HG03558 (cell line): ENCODE measurements around the gene CCDC107.
A peak's percentile ranks its signal among the peaks of the same experiment; 100 is the strongest.
"Not testable (repeated sequence)": the region's sequence is repeated elsewhere in the genome, so short reads cannot be mapped to it uniquely, and the experiment has no call there.

Experiments
- ATAC-seq: cut with Tn5 transposase; IDR thresholded peaks from one replicate; pipeline ENCODE4 v1.9.1; 2021; ENCODE audit warnings: moderate number of reproducible peaks; ENCODE audit not compliant: unreplicated experiment; ENCODE audit errors: extremely low read depth

CCDC107 gene

DNA sequence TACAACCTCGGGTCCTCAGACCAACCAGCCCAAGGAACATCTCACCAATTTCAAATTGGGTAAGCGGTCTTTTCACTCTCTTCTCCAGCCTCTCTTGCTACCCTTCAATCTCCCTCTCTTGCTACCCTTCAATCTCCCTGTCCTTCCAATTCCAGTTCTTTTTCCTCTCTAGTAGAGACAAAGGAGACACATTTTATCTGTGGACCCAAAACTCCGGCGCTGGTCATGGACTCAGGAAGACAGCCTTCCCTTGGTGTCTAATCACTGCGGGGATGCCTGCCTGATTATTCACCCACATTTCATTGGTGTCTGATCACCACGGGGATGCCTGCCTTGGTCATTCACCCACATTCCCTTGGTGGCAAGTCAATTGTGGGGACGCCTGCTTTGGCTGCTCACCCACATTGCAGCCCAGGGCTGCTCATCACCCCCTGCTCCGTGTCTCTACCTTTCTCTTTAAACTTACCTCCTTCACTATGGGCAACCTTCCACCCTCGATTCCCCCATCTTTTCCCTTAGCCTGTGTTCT is 20.6 kb upstream of the CCDC107 start:
- not testable (repeated sequence) for ATAC-seq

DNA sequence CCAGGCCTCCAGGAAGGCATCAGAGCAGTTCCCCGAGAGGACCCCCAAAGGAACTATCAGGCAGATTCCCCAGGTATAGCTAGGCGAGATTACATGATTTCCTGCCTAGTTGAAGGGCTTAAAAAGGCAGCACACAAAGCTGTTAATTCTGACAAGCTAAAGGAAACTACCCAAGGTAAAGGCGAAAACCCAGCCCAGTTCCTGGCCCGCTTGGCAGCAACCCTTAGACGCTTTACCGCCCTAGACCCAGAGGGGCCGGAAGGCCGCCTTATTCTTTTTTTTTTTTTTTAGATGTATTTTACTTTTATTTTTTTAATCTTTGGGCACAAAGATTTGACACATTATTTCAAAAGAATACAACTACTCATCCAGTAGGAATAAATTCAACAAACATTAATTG is 19.3 kb upstream of the CCDC107 start:
- ATAC-seq, result not testable (repeated sequence)

DNA sequence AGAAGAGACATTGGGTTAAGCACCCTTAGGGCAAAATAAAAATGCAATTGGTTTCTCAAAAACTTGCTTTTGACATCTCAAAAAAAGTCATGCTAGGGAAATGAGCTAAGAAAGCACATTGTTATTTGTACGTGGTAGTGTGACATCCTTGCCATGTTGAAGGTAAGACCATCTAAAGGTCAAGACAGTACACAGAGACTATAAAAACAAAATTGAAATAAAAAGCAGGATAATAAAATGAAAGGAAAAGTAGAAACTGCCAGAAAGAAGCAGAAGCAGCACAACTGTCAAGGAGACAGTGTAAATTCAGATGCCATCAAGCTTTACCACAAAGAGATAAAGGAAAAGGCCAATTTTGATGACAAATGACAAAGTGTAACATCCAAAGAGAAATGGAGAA is 18.9 kb upstream of the CCDC107 start:
- not testable (repeated sequence) for ATAC-seq

DNA sequence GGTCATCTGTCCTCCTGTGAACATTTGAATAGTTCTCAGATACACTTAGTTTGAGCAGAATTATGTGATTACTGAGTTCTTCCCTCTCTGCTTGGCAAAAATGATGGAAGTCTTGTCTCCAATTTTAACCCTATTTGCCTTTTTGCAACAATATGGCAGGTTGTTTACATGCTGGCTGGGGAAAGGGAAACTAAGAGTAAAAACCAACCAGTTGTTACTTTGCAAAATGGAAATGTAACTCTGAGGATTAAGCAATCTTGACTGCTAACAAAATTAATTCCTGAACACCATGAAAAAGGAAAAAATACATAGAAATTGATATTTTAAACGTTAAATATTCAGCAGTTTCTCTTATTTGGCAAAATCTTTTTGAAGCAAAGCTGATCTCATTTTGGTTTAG is 18.5 kb upstream of the CCDC107 start:
- ATAC-seq, result no peak

DNA sequence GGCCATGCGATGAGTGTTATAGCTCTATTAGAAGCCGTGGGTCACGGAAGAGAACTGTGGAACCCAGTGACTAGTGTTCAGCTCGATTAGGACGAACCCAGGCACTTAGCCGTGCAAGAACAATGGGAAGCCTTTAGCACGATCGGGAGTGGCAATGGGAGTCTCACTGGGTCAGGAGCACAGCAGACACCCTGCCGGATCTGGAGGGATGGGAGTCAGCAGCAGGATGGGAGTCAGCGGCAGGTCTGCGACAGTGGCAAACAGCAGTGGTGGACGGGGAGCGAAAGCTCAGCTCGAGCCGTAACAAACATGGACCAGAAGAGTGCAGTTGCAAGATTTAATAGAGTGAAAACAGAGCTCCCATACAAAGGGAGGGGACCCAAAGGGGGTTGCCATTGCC is 17.7 kb upstream of the CCDC107 start:
- not testable (repeated sequence) for ATAC-seq

DNA sequence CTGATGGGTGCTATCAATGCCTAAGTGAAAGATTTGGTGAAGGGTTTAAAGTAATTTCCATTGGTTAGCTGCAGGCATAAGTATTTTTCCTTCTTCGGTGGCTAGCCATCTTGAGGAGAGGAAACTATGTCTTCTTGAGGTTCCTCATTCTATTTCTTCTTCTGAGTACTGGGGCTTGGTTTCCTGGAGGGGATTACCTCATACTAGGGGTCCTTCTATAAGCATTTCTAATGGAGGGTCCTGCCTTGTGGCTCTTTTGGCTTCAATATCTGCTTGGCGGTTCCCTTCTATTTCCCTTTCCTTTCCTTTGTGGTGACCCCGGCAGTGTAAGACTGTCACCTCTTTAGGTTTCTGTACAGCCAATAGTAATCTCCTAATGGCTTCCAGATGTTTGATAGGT is 16.6 kb upstream of the CCDC107 start:
- ATAC-seq, result not testable (repeated sequence)

DNA sequence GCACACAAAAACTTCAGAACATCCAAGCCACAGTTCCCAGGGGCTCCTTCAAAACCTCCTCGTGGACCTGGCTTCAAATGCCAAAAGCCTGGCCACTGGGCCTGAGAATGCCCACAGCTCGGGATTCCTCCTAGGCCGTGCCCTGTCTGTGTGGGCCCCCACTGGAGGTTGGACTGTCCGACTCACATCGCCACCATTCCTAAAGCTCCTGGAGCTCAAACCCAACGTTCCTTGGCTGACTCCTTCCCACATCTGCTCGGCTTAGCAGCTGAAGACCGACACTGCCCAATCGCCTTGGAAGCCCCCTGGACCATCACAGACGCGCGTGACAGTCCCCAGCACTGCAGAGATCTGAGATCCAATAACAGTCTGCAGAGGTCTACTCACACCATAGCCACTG is 15.0 kb upstream of the CCDC107 start:
- no peak for ATAC-seq

DNA sequence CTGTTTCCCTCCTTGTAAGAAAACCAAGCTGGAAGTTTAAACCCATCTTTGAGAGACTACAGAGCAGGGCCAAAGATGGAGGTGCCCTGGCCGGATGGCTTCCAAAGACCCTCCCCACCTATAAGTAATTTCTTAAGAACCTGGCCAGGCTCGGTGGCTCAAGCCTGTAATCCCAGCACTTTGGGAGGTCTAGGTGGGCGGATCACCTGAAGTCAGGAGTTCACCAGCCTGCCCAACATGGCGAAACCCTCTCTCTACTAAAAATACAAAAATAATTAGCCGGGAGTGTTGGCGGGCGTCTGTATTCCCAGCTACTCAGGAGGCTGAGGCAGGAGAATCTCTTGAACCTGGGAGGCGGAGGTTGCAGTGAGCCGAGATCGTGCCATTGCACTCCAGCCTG is 12.4 kb upstream of the CCDC107 start:
- ATAC-seq, result not testable (repeated sequence)

DNA sequence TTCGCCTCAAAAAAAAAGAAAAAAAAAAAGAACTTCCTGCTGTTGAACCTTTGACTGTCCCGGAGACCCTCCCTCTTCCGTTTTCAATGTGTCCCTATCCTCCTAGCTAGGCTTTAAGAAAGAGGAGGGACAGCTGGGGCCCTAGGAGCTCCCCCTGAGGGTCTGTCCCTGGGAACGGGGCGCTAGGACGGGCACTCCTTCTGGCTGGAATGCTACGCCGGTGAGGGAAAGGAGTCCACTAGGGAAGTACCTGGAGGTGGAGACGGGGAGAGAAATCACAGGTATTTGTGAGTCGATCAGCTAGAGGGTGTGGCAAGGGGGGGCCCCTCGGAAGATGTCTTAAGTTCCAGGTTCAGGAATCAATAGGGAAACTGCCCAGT is 11.9 kb upstream of the CCDC107 start:
- no peak for ATAC-seq

DNA sequence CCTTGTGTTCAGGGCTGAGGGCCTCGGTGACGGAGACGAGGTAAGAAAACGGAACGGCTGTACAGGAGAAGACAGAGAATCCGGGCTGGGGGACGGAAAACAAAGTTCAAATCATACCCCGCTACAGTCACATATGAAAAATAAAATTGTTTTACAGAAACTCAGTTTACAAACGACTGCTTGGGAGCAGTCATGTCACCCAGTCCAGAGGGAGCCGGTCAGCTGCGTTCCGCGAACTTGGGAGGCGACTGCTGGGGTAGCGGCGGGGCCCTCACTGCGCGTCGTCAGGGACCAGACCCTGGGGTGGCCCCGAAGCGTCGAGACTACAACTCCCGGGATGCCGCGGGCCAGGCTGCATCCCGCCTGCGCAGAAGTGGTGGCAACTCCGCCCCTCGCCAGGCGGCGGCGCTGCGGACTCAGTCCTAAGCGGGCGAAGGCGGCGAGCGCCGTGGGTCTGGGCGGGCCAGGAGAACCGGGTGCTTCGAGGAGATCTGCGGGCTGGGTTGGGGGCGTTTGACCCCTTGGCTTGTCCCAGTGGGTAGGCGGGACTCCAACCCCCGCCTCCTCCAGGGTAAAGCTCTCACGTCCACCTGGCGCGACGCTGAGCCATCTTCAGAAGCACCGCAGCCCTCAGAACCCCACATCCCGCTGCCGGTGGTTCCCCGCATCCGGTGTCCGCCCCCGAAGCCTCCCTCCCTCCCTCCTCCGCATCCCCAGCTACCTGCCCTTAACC is 11.4 kb upstream of the CCDC107 start:
- peak; percentile 56 for ATAC-seq

DNA sequence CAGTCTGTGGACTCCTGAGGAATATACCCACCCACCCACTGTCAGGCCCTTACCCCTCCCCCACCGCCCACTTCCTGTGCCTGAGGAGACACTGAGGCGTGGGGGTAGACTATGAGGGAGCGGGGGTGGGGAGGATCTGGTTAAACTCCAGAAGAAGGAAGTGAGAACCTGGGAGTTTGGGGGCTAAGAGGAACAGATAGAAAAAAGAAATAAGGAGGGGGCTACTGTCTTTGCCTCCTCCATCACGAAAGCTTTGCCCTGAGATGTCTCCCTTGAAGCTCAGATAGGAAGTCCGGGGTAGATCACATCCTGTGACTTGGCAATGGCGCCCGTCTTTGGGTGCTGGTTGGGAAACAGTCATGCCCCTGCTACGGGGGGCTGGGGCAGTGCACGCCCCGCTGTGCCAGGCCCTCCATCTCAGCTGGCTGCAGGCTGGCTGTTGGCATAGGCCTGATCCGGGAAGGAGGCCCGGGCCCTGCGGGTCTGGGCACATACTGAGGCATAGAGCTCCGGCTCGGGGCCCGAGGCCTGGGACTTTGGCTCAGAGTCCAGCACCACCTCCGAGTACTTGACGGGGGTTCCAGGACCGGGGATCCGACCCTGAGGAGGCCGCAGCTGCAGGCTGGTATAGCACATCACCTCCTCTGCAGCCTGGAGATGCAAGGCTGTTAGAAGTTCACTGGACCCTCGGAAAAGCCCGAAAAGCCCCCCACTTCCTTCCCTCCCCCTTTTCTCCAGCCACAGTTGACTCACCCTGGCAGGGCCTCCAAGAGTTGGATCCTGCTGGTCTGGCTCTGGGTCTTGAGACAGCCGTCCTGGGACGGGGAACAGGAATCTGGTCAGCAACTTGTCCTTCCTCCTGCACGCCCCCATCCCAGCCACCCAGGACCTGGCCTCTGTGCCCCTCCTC is 8.4 kb upstream of the CCDC107 start:
- ATAC-seq, result no peak

DNA sequence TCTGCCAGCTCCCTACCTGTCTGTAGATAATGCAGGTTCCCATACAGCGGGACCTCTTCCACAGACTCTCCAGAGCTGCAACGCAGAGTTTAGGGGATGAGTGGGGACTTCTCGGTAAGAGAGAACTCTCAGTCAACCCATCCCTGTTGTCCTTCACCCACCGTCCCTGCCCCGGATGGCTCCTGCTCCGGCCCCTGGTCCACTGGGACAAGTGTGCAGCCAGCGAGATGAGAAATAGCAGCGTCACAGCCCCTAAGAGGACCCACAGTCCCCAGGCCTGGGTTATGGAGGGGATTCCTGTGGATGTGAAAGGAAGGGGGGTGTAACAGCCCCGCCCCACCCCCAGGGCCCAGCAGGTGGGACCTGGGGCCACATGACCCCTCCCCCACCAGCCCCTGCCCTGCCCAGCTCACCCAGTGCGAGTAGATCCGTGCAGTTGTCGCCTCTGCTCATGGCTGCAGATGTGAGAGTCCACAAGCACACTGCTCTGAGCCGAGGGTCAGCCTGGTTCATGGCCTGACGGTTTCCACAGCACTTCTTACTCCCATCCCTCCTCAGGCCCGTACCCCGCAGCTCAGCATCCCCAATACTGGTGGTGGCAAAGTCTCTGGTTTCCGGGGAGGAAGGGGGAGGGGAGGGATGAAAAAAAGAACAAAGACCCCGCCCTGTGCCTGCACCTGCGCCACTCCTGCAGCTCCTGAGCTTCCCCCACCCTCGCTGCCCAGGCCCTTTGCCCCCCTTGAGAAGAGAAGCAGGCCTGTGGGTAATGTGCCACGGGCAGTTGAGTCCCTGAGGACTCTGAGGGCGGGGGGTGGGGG is 7.5 kb upstream of the CCDC107 start, which contains the start of gene SIT1:
Gene SIT1, minus strand, starts transcription at position 591 of the 818 bp plus-strand sequence. Its CDS starts 78 bp downstream, at position 513.
- ATAC-seq, result no peak

DNA sequence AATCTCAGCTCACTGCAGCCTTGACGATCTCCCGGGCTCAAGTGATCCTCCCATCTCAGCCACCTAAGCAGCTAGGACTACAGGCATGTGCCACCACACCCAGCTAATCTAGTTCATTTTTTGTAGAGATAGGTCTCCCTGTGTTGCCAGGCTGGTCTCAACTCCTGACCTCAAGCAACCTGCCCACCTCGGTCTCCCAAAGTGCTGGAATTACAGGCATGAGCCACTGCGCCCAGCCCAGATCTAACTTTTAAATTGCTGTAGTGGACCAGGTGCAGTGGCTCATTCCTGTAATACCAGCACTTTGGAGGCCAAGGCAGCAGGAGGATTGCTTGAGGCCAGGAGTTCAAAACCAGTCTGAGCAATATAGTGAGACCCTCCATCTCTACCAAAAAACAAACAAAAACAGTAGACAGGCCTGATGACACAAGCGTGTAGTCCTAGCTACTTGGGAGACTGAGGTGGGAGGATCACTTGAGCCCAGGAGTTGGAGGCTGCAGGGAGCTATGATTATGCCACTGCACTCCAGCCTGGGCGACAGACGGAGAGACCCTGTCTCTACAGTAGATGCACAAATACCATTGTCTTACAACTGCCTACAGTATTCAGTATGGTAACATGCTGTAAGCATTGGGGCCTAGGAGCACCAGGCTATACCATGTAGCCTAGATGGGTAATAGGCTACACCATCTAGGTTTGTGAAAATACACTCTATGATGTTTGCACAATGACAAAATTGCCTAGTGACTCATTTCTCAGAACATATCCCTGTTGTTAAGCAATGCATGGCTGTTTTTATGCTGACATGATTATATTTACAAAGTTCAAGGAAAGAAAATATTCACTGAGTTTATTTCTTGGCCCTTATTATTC is 5.9 kb upstream of the CCDC107 start:
- no peak for ATAC-seq

DNA sequence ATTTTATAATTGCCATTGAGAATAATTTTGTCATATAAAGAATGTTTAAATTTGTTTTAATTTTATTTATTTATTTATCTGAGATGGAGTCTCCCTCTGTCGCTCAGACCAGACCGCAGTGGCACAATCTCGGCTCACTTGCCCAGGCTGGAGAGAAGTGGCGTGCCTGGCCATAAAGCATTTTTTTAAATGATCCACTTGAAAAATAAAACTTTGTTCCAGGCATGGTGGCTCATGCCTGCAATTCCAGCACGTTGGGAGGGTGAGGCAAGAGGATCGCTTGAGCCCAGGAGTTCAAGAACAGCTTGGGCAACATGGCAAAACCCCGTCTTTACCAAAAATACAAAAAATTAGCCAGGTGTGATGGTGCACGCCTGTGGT is 5.3 kb upstream of the CCDC107 start:
- no peak for ATAC-seq

DNA sequence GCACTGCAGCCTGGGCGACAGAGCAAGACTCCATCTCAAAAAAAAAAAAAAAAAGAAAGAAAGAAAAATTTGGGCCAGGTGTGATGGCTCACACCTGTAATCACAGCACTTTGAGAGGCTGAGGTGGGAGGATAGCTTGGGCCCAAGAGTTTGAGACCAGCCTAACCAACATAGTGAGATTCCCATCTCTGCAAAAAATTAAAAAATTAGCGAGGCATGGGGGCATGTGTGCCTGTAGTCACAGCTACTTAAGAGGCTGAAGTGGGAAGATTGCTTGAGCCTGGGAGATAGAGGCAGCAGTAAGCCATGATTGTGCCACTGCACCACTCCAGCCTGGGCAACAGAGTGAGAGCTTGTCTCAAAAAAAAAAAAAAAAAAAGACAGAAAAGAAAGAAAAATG is 4.5 kb upstream of the CCDC107 start:
- no peak for ATAC-seq

DNA sequence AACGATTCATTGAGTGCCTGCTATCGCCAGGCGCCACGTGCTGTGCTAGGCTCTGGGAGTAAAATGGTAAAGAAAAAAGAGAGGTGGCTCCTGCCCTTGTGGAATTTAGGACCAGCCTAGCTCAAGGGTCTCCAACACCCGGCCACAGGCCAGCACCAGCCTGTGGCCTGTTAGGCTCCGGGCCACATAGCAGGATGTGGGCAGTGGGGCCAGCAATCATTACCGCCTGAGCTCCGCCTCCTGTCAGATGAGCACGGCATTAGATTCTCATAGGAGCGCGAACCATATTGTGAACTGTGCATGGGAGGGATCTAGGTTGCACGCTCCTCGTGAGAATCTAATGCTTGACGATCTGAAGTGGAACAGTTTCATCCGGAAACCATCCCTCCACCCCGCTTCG is 1.7 kb upstream of the CCDC107 start:
- no peak for ATAC-seq

DNA sequence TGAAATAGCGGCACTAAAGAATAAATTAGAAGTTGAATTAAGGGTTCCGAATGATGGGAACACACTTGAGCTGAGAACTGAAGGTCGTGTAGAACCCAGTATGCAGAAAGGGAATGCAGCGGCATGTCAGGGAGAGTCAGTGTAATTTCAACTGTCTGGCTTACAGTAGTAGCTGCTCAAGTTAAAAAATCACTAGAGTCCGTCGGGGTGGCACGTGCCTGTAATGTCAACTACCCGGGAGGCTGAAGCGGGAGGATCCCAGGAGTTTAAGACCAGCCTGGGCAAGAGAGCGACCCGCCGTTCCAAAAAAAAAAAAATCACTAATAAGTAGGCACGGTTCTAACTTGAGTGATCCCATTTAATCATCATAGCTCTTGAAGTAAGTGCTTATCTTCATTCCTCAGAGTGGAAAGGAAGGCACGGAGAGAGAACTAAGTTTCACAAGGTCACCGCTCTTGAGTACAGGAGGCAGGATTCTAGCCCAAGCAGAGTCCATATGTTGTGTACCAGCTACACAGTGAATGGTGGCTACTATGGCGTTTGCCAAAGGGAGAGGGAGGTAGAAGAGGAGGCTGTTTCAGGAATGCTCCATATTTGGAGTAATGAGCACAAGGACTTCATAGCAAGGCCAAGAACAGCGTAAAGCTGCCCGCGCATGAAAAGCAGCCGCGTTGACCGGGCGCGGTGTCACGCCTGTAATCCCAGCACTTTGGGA is 1.1 kb upstream of the CCDC107 start:
- no peak for ATAC-seq

DNA sequence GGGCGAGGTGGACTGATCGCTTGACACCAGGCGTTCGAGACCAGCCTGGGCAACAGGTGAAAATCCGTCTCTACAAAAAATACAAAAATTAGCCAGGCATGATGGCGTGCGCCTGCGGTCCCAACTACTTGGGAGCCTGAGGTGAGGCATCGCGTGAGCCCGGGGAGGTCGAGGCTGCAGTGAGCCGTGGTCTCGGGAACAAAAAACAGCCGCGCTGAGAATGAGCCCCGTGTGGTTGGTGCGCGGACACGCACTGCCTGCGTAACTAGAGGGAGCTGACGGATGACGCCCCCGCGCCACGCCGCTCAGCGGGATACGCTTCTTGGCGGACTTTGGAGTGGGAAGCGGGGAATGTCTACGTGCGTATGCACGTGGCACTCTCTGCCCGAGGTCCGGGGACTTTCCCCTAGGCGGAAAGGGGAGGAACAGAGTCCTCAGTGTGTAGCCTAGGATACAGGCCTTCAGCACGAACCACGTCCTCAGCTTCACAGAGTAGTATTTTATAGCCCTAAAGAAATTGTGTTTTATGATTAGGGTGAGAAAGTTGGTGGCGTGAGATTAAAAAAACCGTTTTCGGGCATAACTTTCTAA is 451 bp upstream of the CCDC107 start, which contains the start of gene RMRP:
Gene RMRP, minus strand, starts transcription at position 474 of the 591 bp plus-strand sequence.
- ATAC-seq, result peak; percentile 75

DNA sequence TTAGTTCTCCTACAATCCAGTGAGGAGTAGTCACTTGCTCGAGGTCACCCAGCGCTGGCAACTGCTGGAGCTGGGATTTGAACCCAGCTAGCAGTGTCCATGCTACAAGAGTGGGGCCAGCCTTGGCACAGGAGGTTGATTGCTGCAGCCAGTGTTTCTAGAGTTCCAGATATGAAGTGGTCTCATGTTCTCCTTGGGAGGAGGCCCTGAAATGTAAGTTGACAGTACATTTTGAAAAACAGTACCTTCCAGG is 802 bp downstream of the CCDC107 start:
- no peak for ATAC-seq
